DMS114 treated with DMSO at 0.1 percent for 48 hours (cell line): ENCODE data around the gene GNA14.
"Not testable (repeated sequence)": the region's sequence is repeated elsewhere in the genome, so short reads cannot be mapped to it uniquely, and the experiment has no call there.

Experiments
- DNase-seq: peaks from one replicate; lab custom pipeline; 2025; ENCODE audit not compliant: unreplicated experiment; lab: John Stamatoyannopoulos, UW

Gene GNA14

DNA sequence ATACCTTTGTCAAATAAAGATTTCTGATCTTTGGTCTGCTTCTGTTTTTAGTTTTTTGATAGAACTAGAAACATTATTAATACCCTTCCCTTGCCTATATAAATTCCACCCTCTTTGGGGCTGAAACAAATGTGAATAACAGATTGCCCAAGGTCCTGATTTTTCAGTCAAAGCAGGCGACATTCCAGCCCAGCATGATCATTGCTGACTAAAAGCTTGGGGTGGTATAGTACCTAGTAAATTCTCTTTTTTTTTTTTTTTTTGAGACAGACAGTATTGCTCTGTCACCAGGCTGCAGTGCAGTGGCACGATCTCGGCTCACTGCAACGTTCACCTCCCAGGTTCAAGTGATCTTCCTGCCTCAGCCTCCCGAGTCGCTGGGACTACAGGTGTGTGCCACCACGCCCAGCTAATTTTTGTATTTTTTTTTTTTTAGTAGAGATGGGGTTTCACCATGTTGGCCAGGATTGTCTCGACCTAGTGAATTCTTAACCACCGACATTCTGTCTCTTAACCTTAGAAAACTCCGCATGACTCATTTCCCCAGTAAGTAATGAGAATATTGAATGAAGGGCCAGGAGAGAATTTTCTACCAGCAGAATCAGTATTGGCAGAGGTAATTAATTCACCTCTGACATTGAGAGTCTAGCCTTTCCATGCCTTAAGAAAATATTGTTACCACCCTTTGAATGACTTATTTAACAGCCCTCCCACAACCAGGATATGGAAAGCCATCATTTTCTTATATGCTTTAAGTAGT, 226.4 kb downstream of the GNA14 start:
- no peak for DNase-seq

DNA sequence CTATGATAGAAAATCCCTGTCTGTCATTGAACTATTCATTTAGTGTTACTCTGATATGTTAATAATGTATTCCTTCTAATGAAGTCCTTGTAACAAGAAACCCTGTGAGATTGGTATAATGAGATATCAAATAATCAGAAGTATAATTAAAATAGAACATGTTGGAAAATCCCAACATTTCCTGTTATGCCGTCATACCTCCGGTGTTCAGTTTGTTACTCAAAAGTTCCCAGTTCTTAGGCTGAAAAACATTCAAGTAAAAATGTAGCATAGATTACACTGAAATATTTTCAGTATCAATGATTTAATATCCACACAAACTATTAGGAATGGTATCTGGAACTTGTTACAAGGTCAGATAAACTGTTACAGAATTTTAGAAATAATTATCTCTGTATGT, 227.5 kb downstream of the GNA14 start:
- no peak for DNase-seq

DNA sequence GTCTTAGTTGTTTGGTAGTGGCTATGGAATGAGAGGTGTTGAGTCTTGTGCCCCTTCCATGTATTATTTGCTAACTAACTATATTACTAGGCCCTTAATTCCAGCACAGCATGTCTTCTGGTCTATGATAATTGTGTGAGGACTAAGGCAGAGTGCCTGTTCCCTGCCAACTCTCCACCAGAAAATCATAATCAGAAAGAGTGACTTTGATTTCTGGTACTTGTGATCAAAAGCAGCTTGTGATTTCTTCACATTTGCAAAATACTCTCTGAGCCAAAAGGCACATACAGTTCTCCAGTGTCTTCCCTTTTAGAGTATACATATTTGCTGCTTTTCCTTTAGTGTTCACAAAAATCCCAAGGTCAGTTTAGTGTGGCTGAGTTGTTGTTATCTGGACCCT, 229.9 kb downstream of the GNA14 start:
- no peak for DNase-seq

DNA sequence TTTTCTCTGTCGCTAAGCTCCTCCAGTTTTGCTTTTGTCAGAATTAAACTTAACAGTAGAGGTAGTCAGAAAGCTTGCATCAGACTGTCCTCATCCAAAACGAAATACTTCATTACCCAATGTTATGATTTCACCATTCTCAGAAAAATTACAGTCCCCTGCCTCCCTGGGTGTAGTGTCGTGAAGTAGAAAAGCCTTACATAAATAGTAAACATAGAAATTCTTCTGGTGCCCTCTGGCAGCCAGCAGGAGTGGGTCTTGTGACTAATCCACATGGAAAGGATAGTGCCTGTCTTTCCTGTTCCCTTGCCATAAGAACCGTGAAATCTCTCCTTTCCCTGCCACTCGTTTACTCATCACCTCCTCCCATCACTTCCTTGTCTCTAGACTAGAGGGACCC, 230.6 kb downstream of the GNA14 start:
- DNase-seq, result no peak

DNA sequence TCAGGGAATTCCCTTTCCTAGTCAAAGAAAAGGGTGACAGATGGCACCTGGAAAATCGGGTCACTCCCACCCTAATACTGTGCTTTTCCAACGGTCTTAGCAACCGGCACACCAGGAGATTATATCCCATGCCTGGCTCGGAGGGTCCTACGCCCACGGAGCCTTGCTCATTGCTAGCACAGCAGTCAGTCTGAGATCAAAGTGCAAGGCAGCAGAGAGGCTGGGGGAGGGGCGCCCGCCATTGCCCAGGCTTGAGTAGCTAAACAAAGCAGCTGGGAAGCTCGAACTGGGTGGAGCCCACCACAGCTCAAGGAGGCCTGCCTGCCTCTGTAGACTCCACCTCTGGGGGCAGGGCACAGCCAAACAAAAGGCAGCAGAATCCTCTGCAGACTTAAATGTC, 239.6 kb downstream of the GNA14 start:
- not testable (repeated sequence) for DNase-seq

DNA sequence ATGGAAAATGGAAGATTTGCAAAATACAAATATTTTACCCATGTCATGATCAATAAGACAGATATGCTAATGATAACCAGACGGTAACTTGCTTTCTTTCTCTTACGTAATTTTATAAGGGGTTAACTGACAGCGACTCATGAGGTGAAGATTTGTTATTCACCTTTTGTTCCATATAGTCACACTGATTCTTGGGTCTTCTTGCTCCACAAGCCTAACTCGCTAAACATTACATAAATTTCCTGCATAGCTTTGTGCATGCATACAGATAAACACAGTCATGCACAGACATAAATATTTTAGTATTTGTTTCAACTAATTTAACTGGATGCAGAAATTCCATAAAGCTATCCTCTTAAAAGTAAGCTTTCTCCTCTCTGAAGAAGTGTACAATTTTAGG, 244.9 kb downstream of the GNA14 start:
- DNase-seq, result no peak

DNA sequence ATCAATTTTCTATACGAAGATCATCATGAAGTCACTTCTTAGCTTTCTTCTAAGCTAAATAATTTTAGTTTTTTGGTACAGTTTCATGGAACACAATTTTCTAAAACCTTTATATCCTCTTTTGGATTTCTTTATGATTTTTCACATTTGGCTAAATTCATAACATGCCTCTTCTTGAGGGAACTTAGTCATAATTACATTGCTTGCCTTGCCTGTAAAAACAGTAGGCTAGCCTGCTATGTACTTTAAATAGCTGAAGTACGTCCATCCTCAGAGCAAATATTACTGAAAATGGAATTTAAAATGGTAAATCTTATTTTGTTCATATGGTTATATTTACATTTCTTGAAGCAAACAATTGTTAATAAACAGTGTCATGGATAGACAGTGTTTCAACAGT, 245.8 kb downstream of the GNA14 start:
- DNase-seq, result no peak

DNA sequence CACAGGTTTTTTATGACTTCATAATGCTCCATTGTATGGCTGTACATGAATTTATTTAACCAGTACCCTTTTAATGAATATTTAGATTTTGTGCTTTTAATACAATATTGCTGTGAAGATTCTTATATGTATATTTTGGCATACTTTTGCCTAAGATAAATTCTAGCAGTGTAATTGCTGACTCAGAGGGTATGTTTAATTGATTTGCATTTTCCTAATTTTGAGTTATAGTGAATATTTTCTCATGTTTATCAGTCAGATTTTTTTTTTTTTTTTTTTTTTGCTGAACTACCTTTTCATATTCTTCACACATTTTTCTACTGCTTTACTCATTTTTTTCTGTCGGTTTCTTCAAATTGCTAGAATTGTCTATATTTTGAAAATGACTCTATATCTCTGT, 248.2 kb downstream of the GNA14 start:
- no peak for DNase-seq

DNA sequence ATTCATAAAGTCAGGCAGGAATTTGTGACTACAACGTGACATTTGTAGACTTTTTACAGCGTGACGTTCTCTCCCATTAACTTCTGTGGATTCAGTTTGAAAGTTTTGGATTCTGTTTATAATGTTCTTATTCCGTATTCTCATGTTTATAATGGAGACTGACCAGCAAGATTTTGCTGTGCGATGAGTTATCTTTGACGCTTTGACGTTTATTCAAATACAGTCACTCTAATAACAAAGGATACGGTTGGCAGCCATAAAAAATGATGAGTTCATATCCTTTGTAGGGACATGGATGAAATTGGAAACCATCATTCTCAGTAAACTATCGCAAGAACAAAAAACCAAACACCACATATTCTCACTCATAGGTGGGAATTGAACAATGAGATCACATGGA, 249.5 kb downstream of the GNA14 start:
- not testable (repeated sequence) for DNase-seq

DNA sequence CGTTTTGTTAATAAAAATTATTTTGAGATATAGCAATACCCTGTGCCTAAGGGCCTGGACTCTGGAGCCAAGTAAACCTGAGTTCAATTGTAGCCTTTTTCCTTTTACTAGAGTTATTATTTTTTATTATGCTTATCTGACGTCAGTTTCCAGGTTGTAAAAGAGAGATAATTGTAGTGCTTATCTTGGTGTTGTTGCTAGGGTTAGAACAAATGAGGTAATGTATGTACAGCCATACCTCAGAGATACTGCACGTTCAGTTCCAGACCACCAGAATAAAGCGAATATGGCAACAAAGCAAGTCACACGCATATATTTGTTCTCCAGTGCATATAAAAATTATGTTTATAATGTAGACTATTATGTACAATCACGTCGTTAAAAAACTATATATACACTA, 255.8 kb downstream of the GNA14 start:
- DNase-seq, result no peak

DNA sequence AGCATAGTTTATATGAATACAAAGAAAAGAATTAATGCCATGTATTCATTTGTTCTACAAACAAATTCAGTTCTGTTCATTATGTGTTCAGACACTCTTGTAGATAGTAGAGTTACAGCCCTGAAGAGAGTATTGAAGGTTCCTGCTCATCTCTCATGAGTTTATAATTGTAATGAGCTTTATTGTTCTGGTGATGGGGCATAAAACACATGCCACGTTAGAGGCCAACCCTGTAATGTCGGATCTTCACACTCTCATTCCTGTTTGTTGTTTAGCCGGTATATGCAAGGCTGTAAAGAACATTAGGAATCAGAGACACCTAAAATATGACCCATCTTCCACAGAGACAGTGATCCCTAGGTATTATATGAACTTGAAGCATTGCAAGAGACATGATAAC, 256.3 kb downstream of the GNA14 start:
- DNase-seq, result no peak

DNA sequence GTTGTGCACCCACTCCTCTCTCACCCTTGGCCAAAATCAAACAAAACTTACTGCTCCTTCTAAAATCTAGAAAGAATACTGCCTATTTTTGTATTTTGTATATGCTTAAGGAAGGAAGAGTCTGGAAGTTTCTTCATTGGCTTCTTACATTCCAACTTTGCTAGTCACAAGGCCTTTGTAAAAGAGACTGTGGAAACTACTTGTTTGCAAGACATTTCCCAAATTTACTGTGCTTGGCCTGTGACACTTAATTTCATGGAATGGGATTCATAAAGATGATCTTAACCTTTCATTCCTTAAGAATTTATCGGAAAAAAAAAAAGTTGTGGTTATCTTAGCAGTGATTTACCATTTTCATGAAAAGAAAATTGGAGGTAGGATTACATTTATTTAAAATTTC, 261.9 kb downstream of the GNA14 start:
- DNase-seq, result no peak

DNA sequence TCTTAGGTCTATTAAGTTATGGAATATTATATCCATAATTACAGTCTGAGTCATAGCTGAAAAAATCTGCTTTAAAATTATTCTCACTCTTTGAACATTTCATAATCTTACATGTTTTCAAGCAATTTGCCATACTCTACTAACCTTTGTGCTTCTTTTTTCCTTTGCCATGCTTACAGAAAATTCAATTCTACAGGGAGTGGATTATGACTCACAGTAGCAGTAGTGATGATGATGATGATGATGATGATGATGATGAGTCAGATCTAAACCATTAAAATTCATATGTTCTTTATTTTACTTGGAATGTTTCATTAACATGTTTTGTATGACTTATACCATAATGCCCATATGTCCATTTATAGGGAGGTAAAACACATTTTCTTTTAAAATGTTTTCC, 263.7 kb downstream of the GNA14 start:
- DNase-seq, result no peak

DNA sequence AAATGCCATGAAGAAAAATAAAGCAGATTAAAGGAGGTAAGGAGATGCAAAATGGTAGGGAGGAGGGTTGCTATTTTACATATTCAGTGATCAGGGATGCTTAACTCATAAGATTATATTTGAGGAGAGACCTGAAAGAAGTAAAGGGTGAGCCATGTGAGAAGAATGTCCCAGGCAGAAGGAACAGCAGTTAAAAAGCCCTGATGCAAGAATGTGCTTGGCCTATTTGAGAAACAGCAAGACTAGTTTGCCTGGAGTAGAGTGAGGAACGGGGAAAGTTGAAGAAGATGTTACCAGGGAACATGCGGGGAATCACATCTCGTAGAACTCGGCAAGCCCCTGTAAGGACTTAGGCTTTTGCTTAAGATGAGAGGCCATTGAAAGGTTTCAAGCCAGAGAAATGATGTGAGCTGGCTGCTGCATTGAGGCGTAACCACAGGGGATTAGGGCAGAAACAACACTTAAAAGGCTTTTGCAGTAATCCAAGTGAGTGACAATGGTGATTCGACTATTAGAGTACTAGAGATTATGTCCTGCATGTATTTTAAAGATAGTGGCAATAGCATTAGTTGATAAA, 272.1 kb downstream of the GNA14 start:
- DNase-seq, result no peak

DNA sequence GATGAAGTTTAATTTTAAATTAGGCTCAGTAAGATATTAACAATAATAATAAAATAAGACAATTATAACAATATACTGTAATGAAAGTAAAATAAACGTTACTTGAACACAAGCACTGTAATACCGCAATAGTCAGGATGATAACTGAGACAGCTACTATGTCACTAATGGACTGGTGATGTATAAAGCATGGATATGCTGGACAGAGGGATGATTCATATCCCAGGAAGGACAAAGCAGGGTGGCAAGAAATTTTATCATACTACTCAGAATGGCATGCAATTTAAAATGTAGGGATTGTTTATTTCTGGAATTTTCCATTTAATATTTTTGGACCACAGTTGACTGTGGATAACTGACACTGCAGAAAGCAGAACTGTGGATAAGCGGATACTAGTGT, 273.9 kb downstream of the GNA14 start:
- no peak for DNase-seq
